ENCODE measurements around the gene BACH2. TPM values are rescaled to one million over a fixed set of nuclear protein-coding genes. Genes with fewer than 3 reads are reported as not detected.
"Not testable (repeated sequence)": the region's sequence is repeated elsewhere in the genome, so short reads cannot be mapped to it uniquely, and the experiment has no call there.

Gene BACH2
- total RNA-seq, 2 experiments from 2014 or later: 73.1 to 78.0 TPM

GRCh38 chr6:89974834-89975233 lies 321.8 kb downstream of the BACH2 start:
- H3K27ac Mint-ChIP-seq: peak overlapping the region; percentile 76

GRCh38 chr6:89972025-89972381 lies 324.6 kb downstream of the BACH2 start:
- Mint-ChIP-seq H3K4me1 (peaks cover 49% of the 10 kb centered on the region), H3K4me3 (no peak overlapping the region), H3K27ac (no peak overlapping the region), H3K36me3 (peaks cover 52% of the 10 kb centered on the region), H3K27me3 (no peaks in the 10 kb centered on the region), H3K9me3 (no peaks in the 10 kb centered on the region)
- DNase-seq: no peak

More at GRCh38 chr6:89974834-89975233, 321.8 kb downstream of the BACH2 start:
- Mint-ChIP-seq H3K36me3 (peaks cover 34% of the 10 kb centered on the region), H3K4me1 (peaks cover 34% of the 10 kb centered on the region), H3K27me3 (no peaks in the 10 kb centered on the region), H3K4me3 (no peak overlapping the region), H3K9me3 (no peaks in the 10 kb centered on the region)
- no peak for DNase-seq

- not testable (repeated sequence) for H3K4me3 Mint-ChIP-seq, DNase-seq, H3K27me3 Mint-ChIP-seq, H3K9me3 Mint-ChIP-seq, H3K27ac Mint-ChIP-seq
- Mint-ChIP-seq H3K4me1 (peaks cover 50% of the 10 kb centered on the region), H3K36me3 (peaks cover 55% of the 10 kb centered on the region)
Observed at GRCh38 chr6:89971338-89972024, 325.2 kb downstream of the BACH2 start.

- Mint-ChIP-seq H3K9me3 (no peaks in the 10 kb centered on the region), H3K4me1 (peaks cover 50% of the 10 kb centered on the region), H3K27me3 (no peaks in the 10 kb centered on the region), H3K36me3 (peaks cover 53% of the 10 kb centered on the region), H3K4me3 (no peak overlapping the region), H3K27ac (no peak overlapping the region)
- no peak for DNase-seq
Observed at GRCh38 chr6:89970609-89971337, 325.9 kb downstream of the BACH2 start.

GRCh38 chr6:89970072-89970471 lies 326.6 kb downstream of the BACH2 start:
- Mint-ChIP-seq H3K36me3 (peaks cover 52% of the 10 kb centered on the region), H3K27me3 (no peaks in the 10 kb centered on the region), H3K27ac (no peak overlapping the region), H3K9me3 (peaks cover 4% of the 10 kb centered on the region), H3K4me3 (no peak overlapping the region), H3K4me1 (peaks cover 51% of the 10 kb centered on the region)
- DNase-seq: no peak

- Mint-ChIP-seq H3K36me3 (peaks cover 64% of the 10 kb centered on the region), H3K4me1 (peaks cover 62% of the 10 kb centered on the region), H3K27ac (peak overlapping the region; percentile 83), H3K4me3 (no peak overlapping the region), H3K9me3 (peaks cover 5% of the 10 kb centered on the region), H3K27me3 (no peaks in the 10 kb centered on the region)
- no peak for DNase-seq
Observed at GRCh38 chr6:89966913-89967312, 329.7 kb downstream of the BACH2 start.

- Mint-ChIP-seq H3K4me1 (peaks cover 68% of the 10 kb centered on the region), H3K4me3 (no peak overlapping the region), H3K27ac (peak overlapping the region; percentile 83), H3K27me3 (no peaks in the 10 kb centered on the region), H3K36me3 (peaks cover 70% of the 10 kb centered on the region), H3K9me3 (peaks cover 5% of the 10 kb centered on the region)
- no peak for DNase-seq
Observed at GRCh38 chr6:89966228-89966544, 330.5 kb downstream of the BACH2 start.

GRCh38 chr6:89965441-89966227 lies 331.0 kb downstream of the BACH2 start:
- H3K27ac Mint-ChIP-seq: peak overlapping the region; percentile 83
- peaks cover 73% of the 10 kb centered on the region for H3K4me1 Mint-ChIP-seq
- H3K27me3 Mint-ChIP-seq: no peaks in the 10 kb centered on the region
- H3K9me3 Mint-ChIP-seq: peaks cover 5% of the 10 kb centered on the region
- peaks cover 75% of the 10 kb centered on the region for H3K36me3 Mint-ChIP-seq
- no peak overlapping the region for H3K4me3 Mint-ChIP-seq
- no peak for DNase-seq

GRCh38 chr6:89963391-89963790 lies 333.3 kb downstream of the BACH2 start:
- no peak for DNase-seq
- peaks cover 93% of the 10 kb centered on the region for H3K4me1 Mint-ChIP-seq
- H3K4me3 Mint-ChIP-seq: no peak overlapping the region
- H3K27me3 Mint-ChIP-seq: no peaks in the 10 kb centered on the region
- peak overlapping the region; percentile 80 for H3K27ac Mint-ChIP-seq
- H3K36me3 Mint-ChIP-seq: peaks cover 93% of the 10 kb centered on the region
- H3K9me3 Mint-ChIP-seq: peaks cover 5% of the 10 kb centered on the region

- no peak for DNase-seq
Observed at GRCh38 chr6:89961481-89961880, 335.2 kb downstream of the BACH2 start.

GRCh38 chr6:89959883-89960282 lies 336.8 kb downstream of the BACH2 start:
- peak overlapping the region; percentile 83 for H3K27ac Mint-ChIP-seq
- H3K9me3 Mint-ChIP-seq: no peaks in the 10 kb centered on the region
- peak overlapping the region; percentile 16 for H3K4me3 Mint-ChIP-seq
- peaks cover 88% of the 10 kb centered on the region for H3K36me3 Mint-ChIP-seq
- H3K4me1 Mint-ChIP-seq: peaks cover 86% of the 10 kb centered on the region
- no peak for DNase-seq
- H3K27me3 Mint-ChIP-seq: no peaks in the 10 kb centered on the region

More at GRCh38 chr6:89961481-89961880, 335.2 kb downstream of the BACH2 start:
- Mint-ChIP-seq H3K36me3 (peaks cover 85% of the 10 kb centered on the region), H3K27me3 (no peaks in the 10 kb centered on the region), H3K4me3 (peak overlapping the region; percentile 4), H3K27ac (peak overlapping the region; percentile 80), H3K9me3 (peaks cover 5% of the 10 kb centered on the region), H3K4me1 (peaks cover 85% of the 10 kb centered on the region)

- Mint-ChIP-seq H3K36me3 (peaks cover 74% of the 10 kb centered on the region), H3K4me3 (no peak overlapping the region), H3K27me3 (no peaks in the 10 kb centered on the region), H3K27ac (peak overlapping the region; percentile 75), H3K9me3 (no peaks in the 10 kb centered on the region), H3K4me1 (peaks cover 88% of the 10 kb centered on the region)
- no peak for DNase-seq
Observed at GRCh38 chr6:89956182-89956581, 340.5 kb downstream of the BACH2 start.

- peaks cover 82% of the 10 kb centered on the region for H3K4me1 Mint-ChIP-seq
- no peaks in the 10 kb centered on the region for H3K27me3 Mint-ChIP-seq
- H3K4me3 Mint-ChIP-seq: no peak overlapping the region
- DNase-seq: no peak
- H3K27ac Mint-ChIP-seq: peak overlapping the region; percentile 82
- H3K36me3 Mint-ChIP-seq: peaks cover 74% of the 10 kb centered on the region
- no peaks in the 10 kb centered on the region for H3K9me3 Mint-ChIP-seq
Observed at GRCh38 chr6:89955364-89955763, 341.3 kb downstream of the BACH2 start.

GRCh38 chr6:89954721-89955148 lies 341.9 kb downstream of the BACH2 start:
- no peaks in the 10 kb centered on the region for H3K27me3 Mint-ChIP-seq
- DNase-seq: no peak
- no peaks in the 10 kb centered on the region for H3K9me3 Mint-ChIP-seq
- peaks cover 81% of the 10 kb centered on the region for H3K4me1 Mint-ChIP-seq
- peaks cover 74% of the 10 kb centered on the region for H3K36me3 Mint-ChIP-seq
- peak overlapping the region; percentile 82 for H3K27ac Mint-ChIP-seq
- peak overlapping the region; percentile 15 for H3K4me3 Mint-ChIP-seq

GRCh38 chr6:89952686-89953085 lies 344.0 kb downstream of the BACH2 start:
- peak; percentile 59 for DNase-seq
- H3K4me3 Mint-ChIP-seq: peak overlapping the region; percentile 22
- H3K9me3 Mint-ChIP-seq: no peaks in the 10 kb centered on the region
- H3K36me3 Mint-ChIP-seq: peaks cover 74% of the 10 kb centered on the region
- H3K4me1 Mint-ChIP-seq: peaks cover 76% of the 10 kb centered on the region
- peak overlapping the region; percentile 84 for H3K27ac Mint-ChIP-seq
- no peaks in the 10 kb centered on the region for H3K27me3 Mint-ChIP-seq
